Cardiac muscle cell (in vitro differentiated cells and primary cell): ENCODE measurements around the gene CLEC14A. TPM values are rescaled to one million over a fixed set of nuclear protein-coding genes. Genes with fewer than 3 reads are reported as not detected.

Experiments used
- DNase-seq, 2 donors: peaks; one replicate each; pipeline versions ENCODE4 v3.0.0 to v3.0.0-alpha.2; 2010 to 2017; ENCODE audit warnings: low read depth in 1 of 2, low spot score in 1 of 2
- H3K27ac ChIP-seq: fragments of 200-600 bp; sonication (generic); 2 replicates; pipeline ENCODE4 v1.5.1; 2016
- H3K27me3 ChIP-seq: fragments of 200-600 bp; sonication (generic); 2 replicates; pipeline ENCODE4 v1.6.0; 2016; ENCODE audit warnings: control low read depth
- H3K36me3 ChIP-seq: fragments of 200-600 bp; sonication (generic); 2 replicates; pipeline ENCODE4 v1.5.1; 2016; ENCODE audit warnings: control low read depth
- H3K4me1 ChIP-seq: fragments of 200-600 bp; sonication (generic); 2 replicates; pipeline ENCODE4 v1.8.1; 2017; ENCODE audit warnings: low read depth, mild to moderate bottlenecking, mixed run types
- H3K4me3 ChIP-seq: fragments of 200-600 bp; sonication (generic); 2 replicates; pipeline ENCODE4 v1.5.1; 2016; ENCODE audit warnings: mild to moderate bottlenecking
- H3K9me3 ChIP-seq: fragments of 200-600 bp; sonication (generic); 2 replicates; pipeline ENCODE4 v1.5.1; 2017; ENCODE audit warnings: low read depth, mild to moderate bottlenecking, control low read depth
- polyA plus RNA-seq: library from polyadenylated mRNA; unstranded; fragments of >200 nt; fragmentation: Nextera tagmentation; extraction: Ambion mirVana; gene quantifications from 2 replicates; pipeline ENCODE4 v1.2.1, GENCODE V29; 2016
- total RNA-seq: library from RNA; depleted of rRNA; stranded (reverse); fragments of >200 nt; gene quantifications from 2 replicates; pipeline ENCODE4 v1.2.3, GENCODE V29; 2016
- TF ChIP-seq, protein P1 (sequence below): IDR thresholded peaks from 2 replicates; pipeline ENCODE4 v1.5.1; 2012; ENCODE audit warnings: low read depth, mild to moderate bottlenecking, low read length

Gene CLEC14A
- total and polyA plus RNA-seq, 2 experiments from 2014 or later = 0.42 TPM; not detected in 1

DNA sequence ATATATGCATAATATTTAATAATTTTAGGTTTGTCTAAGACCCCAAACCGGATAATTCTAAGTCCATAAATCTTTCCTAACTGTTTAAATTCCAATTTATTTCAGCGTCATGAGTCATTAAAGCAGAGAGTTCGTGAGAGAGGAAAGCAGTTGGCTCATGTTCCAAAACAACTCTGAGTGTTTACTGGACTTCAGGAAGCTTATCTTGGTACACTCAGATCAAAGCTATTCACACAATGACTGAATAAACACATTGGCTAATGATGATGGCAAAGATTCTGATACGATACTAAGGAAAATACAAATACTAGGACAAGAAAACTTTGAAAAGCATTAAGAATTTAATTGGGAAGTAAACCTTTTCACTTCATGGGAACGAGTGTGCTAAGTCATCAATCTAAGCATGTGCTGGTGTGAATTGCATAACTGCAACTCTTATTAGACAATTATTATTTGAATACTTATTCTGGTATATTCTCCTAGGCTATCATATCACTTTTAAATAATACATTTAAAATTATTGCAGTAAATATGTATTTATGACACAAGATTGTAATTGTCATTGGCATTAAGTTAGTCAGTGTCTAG is 34.8 kb upstream of the CLEC14A start:
- no peak overlapping the region for H3K27ac ChIP-seq
- peak in 1 of 2 donors; percentile 96 for DNase-seq
- H3K27me3 ChIP-seq = no peaks in the 10 kb centered on the region
- H3K4me3 ChIP-seq = no peak overlapping the region
- H3K36me3 ChIP-seq = no peaks in the 10 kb centered on the region
- no peaks in the 10 kb centered on the region for H3K4me1 ChIP-seq
- H3K9me3 ChIP-seq = no peaks in the 10 kb centered on the region
- TF ChIP-seq, protein P1, sequence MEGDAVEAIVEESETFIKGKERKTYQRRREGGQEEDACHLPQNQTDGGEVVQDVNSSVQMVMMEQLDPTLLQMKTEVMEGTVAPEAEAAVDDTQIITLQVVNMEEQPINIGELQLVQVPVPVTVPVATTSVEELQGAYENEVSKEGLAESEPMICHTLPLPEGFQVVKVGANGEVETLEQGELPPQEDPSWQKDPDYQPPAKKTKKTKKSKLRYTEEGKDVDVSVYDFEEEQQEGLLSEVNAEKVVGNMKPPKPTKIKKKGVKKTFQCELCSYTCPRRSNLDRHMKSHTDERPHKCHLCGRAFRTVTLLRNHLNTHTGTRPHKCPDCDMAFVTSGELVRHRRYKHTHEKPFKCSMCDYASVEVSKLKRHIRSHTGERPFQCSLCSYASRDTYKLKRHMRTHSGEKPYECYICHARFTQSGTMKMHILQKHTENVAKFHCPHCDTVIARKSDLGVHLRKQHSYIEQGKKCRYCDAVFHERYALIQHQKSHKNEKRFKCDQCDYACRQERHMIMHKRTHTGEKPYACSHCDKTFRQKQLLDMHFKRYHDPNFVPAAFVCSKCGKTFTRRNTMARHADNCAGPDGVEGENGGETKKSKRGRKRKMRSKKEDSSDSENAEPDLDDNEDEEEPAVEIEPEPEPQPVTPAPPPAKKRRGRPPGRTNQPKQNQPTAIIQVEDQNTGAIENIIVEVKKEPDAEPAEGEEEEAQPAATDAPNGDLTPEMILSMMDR = no peak

DNA sequence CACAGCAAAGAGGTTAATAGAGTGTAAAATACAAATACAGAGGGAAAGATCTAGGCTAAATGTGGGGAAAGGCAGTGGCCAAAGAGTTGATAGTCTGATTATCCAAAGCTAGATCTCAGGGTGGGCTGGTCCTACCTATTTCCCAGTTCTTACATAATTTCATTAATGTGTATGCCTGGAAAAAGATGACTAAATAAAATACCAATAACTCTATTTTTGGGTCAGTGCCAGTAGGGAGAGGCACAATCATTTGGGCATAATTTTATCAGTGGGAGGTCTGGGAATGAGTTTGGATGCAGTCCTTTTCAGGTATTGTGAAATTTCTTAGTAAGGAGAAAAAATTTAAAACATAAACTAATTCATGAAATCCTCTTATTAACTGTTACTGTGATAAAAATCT is 30.6 kb upstream of the CLEC14A start:
- peak in 1 of 2 donors; percentile 40 for DNase-seq
- H3K36me3 ChIP-seq = no peaks in the 10 kb centered on the region
- no peaks in the 10 kb centered on the region for H3K9me3 ChIP-seq
- H3K4me3 ChIP-seq = no peak overlapping the region
- no peaks in the 10 kb centered on the region for H3K27me3 ChIP-seq
- TF ChIP-seq, protein P1 = no peak
- H3K27ac ChIP-seq = no peak overlapping the region
- no peaks in the 10 kb centered on the region for H3K4me1 ChIP-seq

DNA sequence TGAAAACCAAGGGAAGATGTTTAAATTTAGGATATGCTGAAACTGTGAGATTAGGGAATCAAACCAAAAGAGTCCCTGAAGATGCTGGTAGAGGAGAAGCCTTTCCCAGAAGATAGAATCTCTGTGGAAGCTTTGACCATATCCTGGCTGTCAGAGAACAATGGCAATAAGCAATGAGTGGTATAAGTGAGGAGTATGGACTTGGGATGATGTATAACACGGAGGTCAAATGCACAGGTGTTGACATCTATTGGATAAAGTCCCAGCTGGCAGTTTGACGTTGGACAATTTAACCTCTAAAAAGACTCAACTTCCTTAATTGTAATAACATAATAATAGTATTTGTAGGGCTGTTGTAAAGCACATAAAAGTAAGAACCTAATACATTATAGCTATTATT is 30.1 kb upstream of the CLEC14A start:
- Histone ChIP-seq H3K27me3 (no peaks in the 10 kb centered on the region), H3K9me3 (no peaks in the 10 kb centered on the region), H3K4me1 (no peaks in the 10 kb centered on the region), H3K36me3 (no peaks in the 10 kb centered on the region), H3K4me3 (no peak overlapping the region), H3K27ac (no peak overlapping the region)
- DNase-seq = peak in 1 of 2 donors; percentile 37
- TF ChIP-seq, protein P1 = no peak

DNA sequence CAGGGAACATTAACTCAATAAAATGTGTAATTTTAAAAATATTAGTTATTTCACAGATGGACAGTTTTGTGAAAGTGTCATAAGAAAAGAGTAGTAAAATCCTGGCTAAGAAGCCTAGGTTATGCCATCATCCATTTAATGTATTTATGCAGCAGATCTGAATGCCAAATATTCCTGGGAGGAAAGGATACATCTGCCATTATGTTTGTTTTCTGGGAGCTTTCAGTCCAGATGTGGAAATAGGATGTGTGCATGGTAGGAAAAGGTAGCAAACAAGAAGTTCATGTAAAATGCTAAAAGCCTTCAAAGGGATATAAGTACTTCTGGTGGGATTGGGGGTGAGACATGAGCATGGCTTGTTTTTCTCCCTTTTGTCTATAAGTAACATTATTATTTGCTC is 27.0 kb upstream of the CLEC14A start:
- TF ChIP-seq, protein P1 = no peak
- Histone ChIP-seq H3K36me3 (no peaks in the 10 kb centered on the region), H3K4me1 (no peaks in the 10 kb centered on the region), H3K9me3 (no peaks in the 10 kb centered on the region), H3K27ac (no peak overlapping the region), H3K4me3 (no peak overlapping the region), H3K27me3 (no peaks in the 10 kb centered on the region)
- DNase-seq = no peak

DNA sequence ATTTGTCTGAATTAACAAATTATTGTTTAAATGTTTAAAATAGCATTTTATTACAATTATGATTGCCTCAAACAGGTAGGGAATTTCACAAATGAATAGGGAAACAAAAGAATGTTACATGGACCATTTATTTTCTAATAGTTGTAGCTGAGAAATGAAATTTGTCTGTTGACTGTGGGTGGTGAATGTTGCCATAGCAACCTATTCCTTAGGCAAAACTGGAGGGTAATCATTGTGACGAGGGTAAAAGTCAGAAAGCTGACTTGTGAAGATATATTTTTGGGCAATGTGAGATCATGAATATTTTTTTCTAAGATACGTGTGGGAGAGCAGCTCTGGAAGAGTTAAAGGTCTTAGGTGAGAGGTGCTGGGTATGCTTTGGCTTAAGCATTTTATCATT is 24.2 kb upstream of the CLEC14A start:
- Histone ChIP-seq H3K4me1 (no peaks in the 10 kb centered on the region), H3K27ac (no peak overlapping the region), H3K9me3 (no peaks in the 10 kb centered on the region), H3K27me3 (peaks cover 15% of the 10 kb centered on the region), H3K4me3 (no peak overlapping the region), H3K36me3 (no peaks in the 10 kb centered on the region)
- TF ChIP-seq, protein P1 = no peak
- no peak for DNase-seq
